Trophoblast cell (in vitro differentiated cells and primary cell): Measurements from ENCODE around the gene OCRL.
A peak's percentile ranks its signal among the peaks of the same experiment; 100 is the strongest.

ENCODE experiments used
- DNase-seq, 2 donors: peaks; one replicate each; pipeline ENCODE4 v3.0.0-alpha.2; 2016
- H2AFZ ChIP-seq: 2 replicates; pipeline ENCODE4 v1.6.1; 2013; ENCODE audit warnings: low read length, moderate library complexity, mild to moderate bottlenecking; ENCODE audit not compliant: insufficient read depth, poor library complexity
- H2AK5ac ChIP-seq: 2 replicates; pipeline ENCODE4 v1.6.1; 2013; ENCODE audit warnings: mild to moderate bottlenecking, low read length
- H2BK120ac ChIP-seq: 2 replicates; pipeline ENCODE4 v1.6.1; 2013; ENCODE audit warnings: low read length, mild to moderate bottlenecking, moderate library complexity; ENCODE audit not compliant: insufficient read depth, poor library complexity
- H2BK12ac ChIP-seq: 2 replicates; pipeline ENCODE4 v1.6.1; 2013; ENCODE audit warnings: mild to moderate bottlenecking, low read length, moderate library complexity
- H2BK5ac ChIP-seq: 2 replicates; pipeline ENCODE4 v1.6.1; 2013; ENCODE audit warnings: low read length, low read depth, moderate library complexity, mild to moderate bottlenecking; ENCODE audit not compliant: poor library complexity
- H3K14ac ChIP-seq: 2 replicates; pipeline ENCODE4 v1.6.1; 2013; ENCODE audit warnings: mild to moderate bottlenecking, low read length
- H3K18ac ChIP-seq: 2 replicates; pipeline ENCODE4 v1.6.1; 2013; ENCODE audit warnings: mild to moderate bottlenecking, low read length
- H3K23ac ChIP-seq: 2 replicates; pipeline ENCODE4 v1.6.1; 2013; ENCODE audit warnings: low read length
- H3K27ac ChIP-seq: 2 replicates; pipeline ENCODE4 v1.5.1; 2013; ENCODE audit warnings: low read depth, mild to moderate bottlenecking, inconsistent platforms, low read length, moderate library complexity
- H3K27me3 ChIP-seq: 2 replicates; pipeline ENCODE4 v1.6.1; 2013; ENCODE audit warnings: inconsistent platforms, mild to moderate bottlenecking, low read length, moderate library complexity; ENCODE audit not compliant: insufficient read depth
- H3K36me3 ChIP-seq, 2 experiments: 1 replicate in 1 of 2; 2 replicates in 1 of 2; pipeline ENCODE4 v1.6.1; 2013; ENCODE audit warnings: low read length in 2 of 2, mild to moderate bottlenecking in 2 of 2, moderate library complexity in 1 of 2; ENCODE audit not compliant: insufficient read depth in 2 of 2, control insufficient read depth in 1 of 2
- H3K4ac ChIP-seq: 2 replicates; pipeline ENCODE4 v1.6.1; 2013; ENCODE audit warnings: low read depth, mild to moderate bottlenecking, low read length, moderate library complexity
- H3K4me1 ChIP-seq, 2 experiments: 1 replicate in 1 of 2; 2 replicates in 1 of 2; pipeline ENCODE4 v1.6.1; 2013; ENCODE audit warnings: low read length in 2 of 2, mild to moderate bottlenecking in 2 of 2, moderate library complexity in 1 of 2; ENCODE audit not compliant: insufficient read depth in 2 of 2, control insufficient read depth in 1 of 2
- H3K4me2 ChIP-seq: 2 replicates; pipeline ENCODE4 v1.6.1; 2013; ENCODE audit warnings: inconsistent platforms, mild to moderate bottlenecking, low read length, moderate library complexity
- H3K4me3 ChIP-seq: 2 replicates; pipeline ENCODE4 v1.5.1; 2013; ENCODE audit warnings: mild to moderate bottlenecking, low read depth, low read length, inconsistent platforms
- H3K79me1 ChIP-seq: one replicate; pipeline ENCODE4 v1.6.1; 2013; ENCODE audit warnings: low read length
- H3K79me2 ChIP-seq: 2 replicates; pipeline ENCODE4 v1.6.1; 2013; ENCODE audit warnings: low read length, mild to moderate bottlenecking; ENCODE audit not compliant: control insufficient read depth, insufficient read depth, poor library complexity
- H3K9ac ChIP-seq: 2 replicates; pipeline ENCODE4 v1.6.1; 2013; ENCODE audit warnings: mild to moderate bottlenecking, low read length
- H3K9me3 ChIP-seq: 2 replicates; pipeline ENCODE4 v1.6.1; 2013; ENCODE audit warnings: low read depth, mild to moderate bottlenecking, control low read depth, inconsistent platforms, low read length; ENCODE audit not compliant: insufficient read depth
- H4K12ac ChIP-seq: 2 replicates; pipeline ENCODE4 v1.6.1; 2013; ENCODE audit warnings: low read depth, mild to moderate bottlenecking, low read length, moderate library complexity
- H4K8ac ChIP-seq: 2 replicates; pipeline ENCODE4 v1.6.1; 2013; ENCODE audit warnings: low read depth, mild to moderate bottlenecking, low read length, moderate library complexity
- H4K91ac ChIP-seq: one replicate; pipeline ENCODE4 v1.6.1; 2013; ENCODE audit warnings: low read depth, mild to moderate bottlenecking, low read length, moderate library complexity
- WGBS: extraction: QIAGEN DNeasy Blood & Tissue Kit; methylation state at CpG from one replicate; pipeline ENCODE4 v1.1.7; 2013; ENCODE audit warnings: missing lambda C conversion rate; ENCODE audit not compliant: insufficient read length, insufficient coverage; ENCODE audit errors: extremely low coverage; 5-methylcytosine and 5-hydroxymethylcytosine counted together

Gene OCRL

DNA sequence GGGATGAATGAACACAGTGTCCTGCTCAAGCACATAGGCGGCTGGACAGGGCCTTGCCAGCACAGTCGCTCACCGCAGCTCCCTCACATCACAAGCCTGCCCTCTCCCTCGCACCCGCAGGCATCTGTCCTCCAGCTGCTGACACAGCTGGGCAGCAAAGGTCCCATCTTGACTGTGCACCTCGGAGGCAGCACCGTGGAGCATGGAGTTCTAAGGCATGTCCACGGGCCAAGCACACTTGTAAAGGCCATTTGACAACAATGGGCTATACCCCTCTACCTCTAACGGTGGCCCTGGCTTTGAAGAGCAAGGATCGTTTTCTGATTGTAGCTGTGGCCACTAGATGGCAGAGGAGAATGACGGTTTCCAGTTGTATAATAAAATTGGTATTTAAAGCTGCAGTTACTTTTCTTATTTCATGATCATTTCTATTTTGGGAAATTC lies 60.9 kb downstream of the OCRL start:
- H3K4ac ChIP-seq = no peak overlapping the region
- H3K9ac ChIP-seq = no peak overlapping the region
- no peak overlapping the region for H2AK5ac ChIP-seq
- peaks cover 0 to 2% of the 10 kb centered on the region in 2 experiments for H3K36me3 ChIP-seq
- no peak overlapping the region for H4K8ac ChIP-seq
- H2BK12ac ChIP-seq = no peak overlapping the region
- H2AFZ ChIP-seq = no peak overlapping the region
- no peak overlapping the region for H3K14ac ChIP-seq
- H3K79me1 ChIP-seq = no peaks in the 10 kb centered on the region
- H4K91ac ChIP-seq = no peak overlapping the region
- H3K27ac ChIP-seq = no peak overlapping the region
- peak in 1 of 2 donors; percentile 55 for DNase-seq
- no peak overlapping the region for H3K18ac ChIP-seq
- no peak overlapping the region for H3K4me2 ChIP-seq
- H4K12ac ChIP-seq = no peak overlapping the region
- H3K4me1 ChIP-seq = peaks cover 2 to 4% of the 10 kb centered on the region in 2 experiments
- WGBS = no CpG with 5 or more reads among the region's 11 CpGs
- H3K9me3 ChIP-seq = no peaks in the 10 kb centered on the region
- no peaks in the 10 kb centered on the region for H3K79me2 ChIP-seq
- H2BK120ac ChIP-seq = no peak overlapping the region
- no peak overlapping the region for H2BK5ac ChIP-seq
- H3K23ac ChIP-seq = no peak overlapping the region
- H3K4me3 ChIP-seq = no peak overlapping the region
- H3K27me3 ChIP-seq = no peaks in the 10 kb centered on the region

GRCh38 chrX:129606918-129607317 lies 66.9 kb downstream of the OCRL start:
- H3K4me2 ChIP-seq = no peak overlapping the region
- H3K4me3 ChIP-seq = no peak overlapping the region
- no peak overlapping the region for H2AK5ac ChIP-seq
- H4K8ac ChIP-seq = no peak overlapping the region
- no peak overlapping the region for H3K14ac ChIP-seq
- no peaks in the 10 kb centered on the region for H3K79me1 ChIP-seq
- H4K91ac ChIP-seq = no peak overlapping the region
- H2BK120ac ChIP-seq = no peak overlapping the region
- H4K12ac ChIP-seq = no peak overlapping the region
- H3K27me3 ChIP-seq = no peaks in the 10 kb centered on the region
- no peak overlapping the region for H3K9ac ChIP-seq
- WGBS = no CpG with 5 or more reads among the region's 5 CpGs
- H3K9me3 ChIP-seq = no peaks in the 10 kb centered on the region
- H2BK5ac ChIP-seq = no peak overlapping the region
- H3K27ac ChIP-seq = no peak overlapping the region
- no peaks in the 10 kb centered on the region for H3K79me2 ChIP-seq
- H2BK12ac ChIP-seq = no peak overlapping the region
- peak; percentile 26 to 77 for DNase-seq
- no peak overlapping the region for H3K4ac ChIP-seq
- H2AFZ ChIP-seq = no peak overlapping the region
- H3K4me1 ChIP-seq = peaks cover 2 to 4% of the 10 kb centered on the region in 2 experiments
- no peaks in the 10 kb centered on the region for H3K36me3 ChIP-seq
- no peak overlapping the region for H3K18ac ChIP-seq
- no peak overlapping the region for H3K23ac ChIP-seq

DNA sequence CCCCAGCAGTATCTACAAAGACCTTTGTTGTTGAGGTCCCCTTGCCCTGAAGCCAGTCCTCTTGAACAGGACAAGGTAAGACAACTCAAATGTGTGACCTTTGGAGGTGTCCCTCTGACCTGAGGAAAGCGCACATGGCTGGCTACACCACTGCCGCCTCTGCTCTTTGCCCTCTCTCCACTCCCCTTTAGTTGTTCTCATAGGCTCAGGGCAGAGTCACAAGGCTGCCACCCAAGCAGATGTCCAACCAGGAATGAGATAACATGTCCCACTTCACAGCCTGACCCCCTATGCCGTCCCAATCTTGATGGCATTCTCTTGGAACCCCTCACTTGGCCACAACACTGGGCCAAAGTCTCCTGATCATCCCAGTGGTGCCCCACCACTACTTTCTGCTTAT lies 68.4 kb downstream of the OCRL start:
- Histone ChIP-seq H3K14ac (no peak overlapping the region), H2AK5ac (no peak overlapping the region), H2AFZ (no peak overlapping the region), H3K4ac (no peak overlapping the region), H3K27me3 (no peaks in the 10 kb centered on the region), H2BK12ac (no peak overlapping the region), H3K9ac (peak overlapping the region; percentile 47), H3K79me2 (no peaks in the 10 kb centered on the region), H3K9me3 (no peaks in the 10 kb centered on the region), H4K91ac (no peak overlapping the region), H3K23ac (no peak overlapping the region), H3K18ac (no peak overlapping the region), H3K4me1 (peaks cover 2 to 4% of the 10 kb centered on the region in 2 experiments), H3K36me3 (no peaks in the 10 kb centered on the region), H3K79me1 (no peaks in the 10 kb centered on the region), H2BK5ac (no peak overlapping the region), H2BK120ac (peak overlapping the region; percentile 21), H3K4me3 (no peak overlapping the region), H3K4me2 (no peak overlapping the region), H3K27ac (no peak overlapping the region), H4K8ac (no peak overlapping the region), H4K12ac (no peak overlapping the region)
- no peak for DNase-seq
- no CpG with 5 or more reads among the region's 3 CpGs for WGBS

GRCh38 chrX:129609395-129609794 lies 69.3 kb downstream of the OCRL start:
- H2BK5ac ChIP-seq = no peak overlapping the region

More at GRCh38 chrX:129609395-129609794, 69.3 kb downstream of the OCRL start:
- Histone ChIP-seq H2AK5ac (no peak overlapping the region), H3K36me3 (no peaks in the 10 kb centered on the region), H4K91ac (no peak overlapping the region), H2BK120ac (no peak overlapping the region), H3K18ac (no peak overlapping the region), H3K27me3 (no peaks in the 10 kb centered on the region), H3K79me1 (no peaks in the 10 kb centered on the region), H4K12ac (no peak overlapping the region), H2AFZ (no peak overlapping the region), H3K4ac (no peak overlapping the region), H2BK12ac (no peak overlapping the region), H3K4me3 (no peak overlapping the region), H3K4me2 (no peak overlapping the region), H3K14ac (no peak overlapping the region), H3K27ac (no peak overlapping the region), H3K9me3 (no peaks in the 10 kb centered on the region), H3K79me2 (no peaks in the 10 kb centered on the region), H3K23ac (no peak overlapping the region), H3K9ac (no peak overlapping the region), H4K8ac (no peak overlapping the region), H3K4me1 (peaks cover 0 to 1% of the 10 kb centered on the region in 2 experiments)
- DNase-seq = no peak
- WGBS = no CpG with 5 or more reads among the region's 1 CpG
